Osteoblast (primary cell): Measurements from ENCODE around the gene C6orf89. TPM values are rescaled to one million over a fixed set of nuclear protein-coding genes. Genes with fewer than 3 reads are reported as not detected.
"Not testable (repeated sequence)": the region's sequence is repeated elsewhere in the genome, so short reads cannot be mapped to it uniquely, and the experiment has no call there.

Experiments
- DNase-seq: peaks from one replicate; pipeline ENCODE4 v3.0.0; 2011; ENCODE audit warnings: low spot score, mixed read lengths; ENCODE audit not compliant: insufficient read length; ENCODE audit errors: missing footprints
- H2AFZ ChIP-seq: 2 replicates; pipeline ENCODE4 v1.6.0; 2011; ENCODE audit warnings: mild to moderate bottlenecking, low read length
- H3K27ac ChIP-seq: 2 replicates; pipeline ENCODE4 v1.5.1; 2011; ENCODE audit warnings: mild to moderate bottlenecking, low read depth, low read length, moderate library complexity
- H3K27me3 ChIP-seq: 2 replicates; pipeline ENCODE4 v1.6.0; 2012; ENCODE audit warnings: mild to moderate bottlenecking, control low read depth, inconsistent platforms, low read length, moderate library complexity; ENCODE audit not compliant: insufficient read depth
- H3K36me3 ChIP-seq: 2 replicates; pipeline ENCODE4 v1.5.1; 2011; ENCODE audit warnings: mild to moderate bottlenecking, low read length, control low read depth, moderate library complexity; ENCODE audit not compliant: insufficient read depth
- H3K4me1 ChIP-seq: 2 replicates; pipeline ENCODE4 v1.5.1; 2011; ENCODE audit warnings: mild to moderate bottlenecking, low read length, control low read depth, moderate library complexity; ENCODE audit not compliant: insufficient read depth
- H3K4me2 ChIP-seq: 2 replicates; pipeline ENCODE4 v1.6.0; 2011; ENCODE audit warnings: mild to moderate bottlenecking, low read length; ENCODE audit not compliant: insufficient read depth
- H3K4me3 ChIP-seq: fragments of 200-600 bp; sonication (generic); 3 replicates; pipeline ENCODE4 v1.5.1; 2012; ENCODE audit warnings: mild to moderate bottlenecking, low read length, inconsistent platforms; ENCODE audit not compliant: insufficient read depth
- H3K79me2 ChIP-seq: 2 replicates; pipeline ENCODE4 v1.6.0; 2012; ENCODE audit warnings: mild to moderate bottlenecking, low read length, control low read depth, inconsistent platforms; ENCODE audit not compliant: insufficient read depth
- H3K9me3 ChIP-seq: 2 replicates; pipeline ENCODE4 v1.5.1; 2011; ENCODE audit warnings: low read depth, low read length, control low read depth
- H4K20me1 ChIP-seq: 2 replicates; pipeline ENCODE4 v1.6.0; 2012; ENCODE audit warnings: mild to moderate bottlenecking, low read length, control low read depth; ENCODE audit not compliant: insufficient read depth
- total RNA-seq: library from RNA; depleted of rRNA; stranded (reverse); fragments of >200 nt; gene quantifications from 2 replicates; pipeline ENCODE4 v1.2.3, GENCODE V29; 2012
- TF ChIP-seq, protein P1 (sequence below): IDR thresholded peaks from 2 replicates; pipeline ENCODE4 v1.5.1; 2011; ENCODE audit warnings: mild to moderate bottlenecking, low read depth, low read length, moderate library complexity; ENCODE audit errors: extremely low read depth

The C6orf89 gene
- total RNA-seq, 1 donor = 59.0 TPM

DNA sequence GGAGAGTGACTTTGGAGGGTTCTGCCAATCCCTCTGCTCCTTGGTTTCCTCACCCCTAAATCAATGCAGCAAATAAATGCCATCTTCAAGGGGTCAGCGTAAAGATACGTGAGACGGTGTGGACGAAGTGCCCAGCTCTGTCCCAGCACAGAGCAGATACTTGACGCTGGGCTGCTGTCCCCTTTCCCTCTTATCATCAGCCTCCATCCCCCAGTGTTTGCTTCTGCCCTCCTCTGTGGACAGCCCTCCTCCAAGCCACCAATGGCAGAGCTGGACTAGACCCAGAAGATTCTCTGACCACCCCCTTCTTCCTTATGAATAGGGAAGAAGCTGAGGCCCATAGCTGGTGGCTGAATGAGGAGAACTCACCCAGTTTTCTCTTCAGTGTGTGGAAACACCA is 51.1 kb downstream of the C6orf89 start:
- no peak overlapping the region for H3K4me3 ChIP-seq
- H3K27me3 ChIP-seq = no peaks in the 10 kb centered on the region
- no peaks in the 10 kb centered on the region for H3K9me3 ChIP-seq
- DNase-seq = no peak
- H4K20me1 ChIP-seq = no peaks in the 10 kb centered on the region
- peaks cover 21% of the 10 kb centered on the region for H3K4me1 ChIP-seq
- no peaks in the 10 kb centered on the region for H3K36me3 ChIP-seq
- no peak overlapping the region for H2AFZ ChIP-seq
- TF ChIP-seq, protein P1, sequence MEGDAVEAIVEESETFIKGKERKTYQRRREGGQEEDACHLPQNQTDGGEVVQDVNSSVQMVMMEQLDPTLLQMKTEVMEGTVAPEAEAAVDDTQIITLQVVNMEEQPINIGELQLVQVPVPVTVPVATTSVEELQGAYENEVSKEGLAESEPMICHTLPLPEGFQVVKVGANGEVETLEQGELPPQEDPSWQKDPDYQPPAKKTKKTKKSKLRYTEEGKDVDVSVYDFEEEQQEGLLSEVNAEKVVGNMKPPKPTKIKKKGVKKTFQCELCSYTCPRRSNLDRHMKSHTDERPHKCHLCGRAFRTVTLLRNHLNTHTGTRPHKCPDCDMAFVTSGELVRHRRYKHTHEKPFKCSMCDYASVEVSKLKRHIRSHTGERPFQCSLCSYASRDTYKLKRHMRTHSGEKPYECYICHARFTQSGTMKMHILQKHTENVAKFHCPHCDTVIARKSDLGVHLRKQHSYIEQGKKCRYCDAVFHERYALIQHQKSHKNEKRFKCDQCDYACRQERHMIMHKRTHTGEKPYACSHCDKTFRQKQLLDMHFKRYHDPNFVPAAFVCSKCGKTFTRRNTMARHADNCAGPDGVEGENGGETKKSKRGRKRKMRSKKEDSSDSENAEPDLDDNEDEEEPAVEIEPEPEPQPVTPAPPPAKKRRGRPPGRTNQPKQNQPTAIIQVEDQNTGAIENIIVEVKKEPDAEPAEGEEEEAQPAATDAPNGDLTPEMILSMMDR = no peak
- no peak overlapping the region for H3K27ac ChIP-seq
- no peaks in the 10 kb centered on the region for H3K79me2 ChIP-seq
- H3K4me2 ChIP-seq = no peak overlapping the region

DNA sequence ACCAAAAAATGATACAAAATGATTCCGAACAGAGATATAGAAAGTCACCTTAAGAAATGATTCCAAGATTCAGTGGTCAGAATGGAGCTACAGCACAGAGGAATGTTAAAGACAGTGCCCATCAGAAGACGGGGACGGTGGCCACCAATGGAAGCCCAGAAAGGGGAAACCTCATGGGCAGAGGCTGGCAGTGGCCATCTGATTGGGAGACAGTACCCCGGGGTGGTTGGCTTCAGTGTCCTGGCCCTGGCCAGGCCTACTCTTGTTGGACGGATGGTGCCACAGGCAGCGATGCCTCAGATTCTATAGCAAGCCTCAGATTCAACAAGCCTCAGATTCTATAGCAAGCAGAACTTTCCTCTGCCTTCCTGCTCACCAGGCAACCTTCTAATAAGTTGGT is 52.1 kb downstream of the C6orf89 start:
- Histone ChIP-seq H3K27ac (peak overlapping the region; percentile 65), H3K79me2 (no peaks in the 10 kb centered on the region), H3K27me3 (no peaks in the 10 kb centered on the region), H4K20me1 (no peaks in the 10 kb centered on the region), H3K4me2 (no peak overlapping the region), H3K4me1 (peaks cover 20% of the 10 kb centered on the region), H3K36me3 (no peaks in the 10 kb centered on the region), H3K9me3 (no peaks in the 10 kb centered on the region), H2AFZ (no peak overlapping the region), H3K4me3 (no peak overlapping the region)
- no peak for DNase-seq
- TF ChIP-seq, protein P1 = no peak

DNA sequence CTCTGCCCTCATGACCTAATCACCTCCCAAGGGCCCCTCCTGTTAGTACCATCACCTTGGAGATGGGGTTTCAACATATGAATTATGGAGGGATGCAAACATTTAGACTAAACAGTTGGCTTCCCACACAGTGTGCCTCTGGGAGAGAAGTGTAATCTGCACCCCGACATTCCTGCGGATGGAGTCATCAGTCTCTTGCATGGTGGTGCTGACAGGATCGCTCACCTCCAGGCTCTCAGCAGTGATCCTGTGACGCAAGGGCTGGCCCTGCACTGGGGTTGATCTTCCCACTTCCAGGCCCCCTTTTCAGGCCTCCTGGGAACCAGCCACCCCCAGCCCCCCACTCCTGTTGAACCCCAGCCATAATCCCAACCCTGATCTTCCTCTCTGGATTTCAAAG is 52.8 kb downstream of the C6orf89 start:
- TF ChIP-seq, protein P1 = no peak
- no peaks in the 10 kb centered on the region for H3K27me3 ChIP-seq
- no peaks in the 10 kb centered on the region for H3K36me3 ChIP-seq
- no peak overlapping the region for H2AFZ ChIP-seq
- H3K4me3 ChIP-seq = no peak overlapping the region
- no peaks in the 10 kb centered on the region for H4K20me1 ChIP-seq
- H3K4me1 ChIP-seq = peaks cover 14% of the 10 kb centered on the region
- H3K4me2 ChIP-seq = no peak overlapping the region
- H3K27ac ChIP-seq = peak overlapping the region; percentile 65
- peak; percentile 98 for DNase-seq
- no peaks in the 10 kb centered on the region for H3K9me3 ChIP-seq
- H3K79me2 ChIP-seq = no peaks in the 10 kb centered on the region

DNA sequence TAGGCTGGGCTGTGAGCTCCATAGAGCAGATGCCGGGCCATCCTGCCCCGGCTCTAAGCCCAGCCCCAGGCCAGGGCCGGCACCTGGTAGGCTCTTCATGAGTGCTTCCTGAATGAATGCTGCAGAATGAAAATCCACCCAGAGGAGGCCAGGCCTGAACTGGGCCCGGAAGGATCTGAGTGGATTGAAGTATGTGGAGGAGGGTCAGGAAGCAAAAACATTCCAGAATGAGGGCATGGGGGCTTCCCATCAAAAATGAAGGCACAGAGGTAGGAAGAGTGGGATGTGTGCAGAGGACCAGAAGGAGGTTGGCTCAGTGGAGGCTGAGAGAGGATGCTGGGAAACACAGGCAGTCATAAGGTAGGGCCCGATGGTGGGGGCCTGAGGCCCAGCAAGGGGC is 53.3 kb downstream of the C6orf89 start:
- H3K4me2 ChIP-seq, H3K36me3 ChIP-seq, H3K4me3 ChIP-seq, H4K20me1 ChIP-seq, DNase-seq, H2AFZ ChIP-seq, H3K27me3 ChIP-seq, H3K79me2 ChIP-seq, H3K9me3 ChIP-seq: not testable (repeated sequence)
- Histone ChIP-seq H3K4me1 (peaks cover 13% of the 10 kb centered on the region), H3K27ac (peak overlapping the region; percentile 65)
